Vagina (tissue), 2 donors: Measurements from ENCODE around the gene FGF2. TPM values are rescaled to one million over a fixed set of nuclear protein-coding genes. Genes with fewer than 3 reads are reported as not detected.
"Not testable (repeated sequence)": the region's sequence is repeated elsewhere in the genome, so short reads cannot be mapped to it uniquely, and the experiment has no call there.

Source experiments
- DNase-seq, 2 donors: peaks; one replicate each; pipeline ENCODE4 v3.0.0-alpha.2; 2017; ENCODE audit errors: extremely low spot score in 2 of 2
- H3K27ac ChIP-seq: fragments of 200-600 bp; sonication (generic); one replicate; pipeline ENCODE4 v1.5.1; 2019
- H3K27me3 ChIP-seq: fragments of 200-600 bp; sonication (generic); one replicate; pipeline ENCODE4 v1.5.1; 2019
- H3K36me3 ChIP-seq, 2 donors: fragments of 200-600 bp; sonication (generic); one replicate each; pipeline ENCODE4 v1.5.1; 2017 to 2019
- H3K4me1 ChIP-seq: fragments of 200-600 bp; sonication (generic); one replicate; pipeline ENCODE4 v1.5.1; 2019
- H3K4me3 ChIP-seq, 2 donors: fragments of 200-600 bp; sonication (generic); 1 replicate in 1 of 2; 2 replicates in 1 of 2; pipeline ENCODE4 v1.5.1; 2016 to 2019
- H3K9me3 ChIP-seq: fragments of 200-600 bp; sonication (generic); one replicate; pipeline ENCODE4 v1.5.1; 2019
- CTCF ChIP-seq, 3 experiments: fragments of 450-650 bp in 2 of 3; fragments of 200-600 bp in 1 of 3; sonication (generic) in 1 of 3; IDR thresholded peaks; one replicate each; pipeline ENCODE4 v1.5.1; 2017 to 2019; ENCODE audit warnings: antibody characterized with exemption in 3 of 3, mild to moderate bottlenecking in 2 of 3, moderate library complexity in 2 of 3
- POLR2A ChIP-seq, 2 donors: fragments of 450-650 bp; IDR thresholded peaks; one replicate each; pipeline ENCODE4 v1.6.1; 2017; ENCODE audit warnings: antibody characterized with exemption in 2 of 2, mild to moderate bottlenecking in 2 of 2, moderate library complexity in 2 of 2
- POLR2AphosphoS5 ChIP-seq, 2 donors: sonication (generic); formaldehyde crosslinking; IDR thresholded peaks; one replicate each; pipeline ENCODE4 v1.9.0; 2017; ENCODE audit warnings: antibody characterized with exemption in 2 of 2, mild to moderate bottlenecking in 2 of 2, low read depth in 1 of 2; ENCODE audit not compliant: insufficient read depth in 1 of 2
- intact Hi-C: fragments of 100-400 bp; cut with DNase I; formaldehyde crosslinking; loops from one replicate; pipeline ENCODE4 v1.15.1; 2023
- total RNA-seq: library from RNA; depleted of rRNA; stranded (reverse); fragments of >200 nt; gene quantifications from one replicate; pipeline ENCODE4 v1.2.3, GENCODE V29; 2016

Gene FGF2
- total RNA-seq, 1 donor from 2014 or later = 12.0 TPM

- Histone ChIP-seq H3K9me3 (no peaks in the 10 kb centered on the region), H3K27ac (no peak overlapping the region), H3K36me3 (no peaks in the 10 kb centered on the region), H3K4me3 (no peak overlapping the region), H3K4me1 (peaks cover 24% of the 10 kb centered on the region), H3K27me3 (no peaks in the 10 kb centered on the region)
- intact Hi-C loops = no loop called here
- TF ChIP-seq POLR2AphosphoS5 (IDR thresholded peaks at IDR 0.05; ENCODE audit: insufficient read depth in 1 of 2, low read depth in 1 of 2) (no peak), POLR2A (IDR thresholded peaks at IDR 0.05) (no peak), CTCF (IDR thresholded peaks at IDR 0.05) (no peak)
- DNase-seq = no peak
These were observed 34.7 kb downstream of the FGF2 start for GRCh38 chr4:122861172-122861943.

GRCh38 chr4:122863639-122864038, 37.0 kb downstream of the FGF2 start:
- H3K4me3 ChIP-seq = no peak overlapping the region
- intact Hi-C loops = no loop called here
- DNase-seq = no peak
- no peaks in the 10 kb centered on the region for H3K27me3 ChIP-seq
- H3K4me1 ChIP-seq = peaks cover 15% of the 10 kb centered on the region
- H3K36me3 ChIP-seq = no peaks in the 10 kb centered on the region
- TF ChIP-seq CTCF (IDR thresholded peaks at IDR 0.05) (no peak), POLR2AphosphoS5 (IDR thresholded peaks at IDR 0.05; ENCODE audit: insufficient read depth in 1 of 2, low read depth in 1 of 2) (no peak), POLR2A (IDR thresholded peaks at IDR 0.05) (no peak)
- no peaks in the 10 kb centered on the region for H3K9me3 ChIP-seq
- no peak overlapping the region for H3K27ac ChIP-seq

- no peak for DNase-seq
- Histone ChIP-seq H3K9me3 (no peaks in the 10 kb centered on the region), H3K27ac (no peak overlapping the region), H3K4me1 (peaks cover 9% of the 10 kb centered on the region), H3K4me3 (no peak overlapping the region), H3K36me3 (no peaks in the 10 kb centered on the region), H3K27me3 (no peaks in the 10 kb centered on the region)
- TF ChIP-seq POLR2A (IDR thresholded peaks at IDR 0.05) (no peak), CTCF (IDR thresholded peaks at IDR 0.05) (no peak), POLR2AphosphoS5 (IDR thresholded peaks at IDR 0.05; ENCODE audit: insufficient read depth in 1 of 2, low read depth in 1 of 2) (no peak)
- intact Hi-C loops = no loop called here
These were observed 38.8 kb downstream of the FGF2 start for GRCh38 chr4:122865425-122865824.

- H3K9me3 ChIP-seq, H3K36me3 ChIP-seq, intact Hi-C loops, H3K4me3 ChIP-seq, H3K27ac ChIP-seq, H3K27me3 ChIP-seq, H3K4me1 ChIP-seq, DNase-seq: not testable (repeated sequence)
These were observed 41.6 kb downstream of the FGF2 start for GRCh38 chr4:122868235-122868634.

- no peak for DNase-seq
- no peaks in the 10 kb centered on the region for H3K36me3 ChIP-seq
- H3K4me3 ChIP-seq = no peak overlapping the region
- no peak for TF ChIP-seq POLR2AphosphoS5 (IDR thresholded peaks at IDR 0.05; ENCODE audit: insufficient read depth in 1 of 2, low read depth in 1 of 2)
- no peak for TF ChIP-seq POLR2A (IDR thresholded peaks at IDR 0.05)
- TF ChIP-seq CTCF (IDR thresholded peaks at IDR 0.05) = no peak
- no peaks in the 10 kb centered on the region for H3K4me1 ChIP-seq
- H3K27ac ChIP-seq = no peak overlapping the region
- no peaks in the 10 kb centered on the region for H3K9me3 ChIP-seq
- intact Hi-C loops = no loop called here
- H3K27me3 ChIP-seq = no peaks in the 10 kb centered on the region
These were observed 46.5 kb downstream of the FGF2 start for GRCh38 chr4:122873146-122873545.
